OCI-LY3 (cell line): ENCODE results near the gene UNKL.

Experiments
- CTCF ChIP-seq: fragments of 200-600, 300-600 bp; sonication (generic); IDR thresholded peaks from 2 replicates; pipeline ENCODE4 v1.5.1; 2014; ENCODE audit warnings: antibody characterized with exemption, low read length, low read depth
- EZH2phosphoT487 ChIP-seq: fragments of 200-600 bp; shearing (Covaris generic); IDR thresholded peaks from 2 replicates; pipeline ENCODE4 v1.6.1; 2018; ENCODE audit warnings: antibody characterized with exemption, mixed run types, low read depth

- TF ChIP-seq CTCF: no peak
- TF ChIP-seq EZH2phosphoT487: no peak
Observed at GRCh38 chr16:1403733-1404132, 10.8 kb downstream of the UNKL start.
